Fibroblast of the aortic adventitia (primary cell): Measurements from ENCODE around the gene KCNT1. TPM values are rescaled to one million over a fixed set of nuclear protein-coding genes. Genes with fewer than 3 reads are reported as not detected.

Experiments
- DNase-seq: peaks from one replicate; pipeline ENCODE4 v3.0.0-alpha.2; 2010; ENCODE audit warnings: low read depth
- H3K4me3 ChIP-seq: 2 replicates; pipeline ENCODE4 v1.5.1; 2011; ENCODE audit warnings: low read depth, mild to moderate bottlenecking, control low read depth, low read length, moderate library complexity
- total RNA-seq: library from RNA; depleted of rRNA; stranded (reverse); fragments of >200 nt; gene quantifications from 2 replicates; pipeline ENCODE4 v1.2.3, GENCODE V29; 2012; ENCODE audit warnings: low replicate concordance
- TF ChIP-seq, protein P1 (sequence below): IDR thresholded peaks from 2 replicates; pipeline ENCODE4 v1.5.1; 2011; ENCODE audit warnings: mild to moderate bottlenecking, low read length, control low read depth, inconsistent platforms; ENCODE audit not compliant: insufficient read depth

The KCNT1 gene
- total RNA-seq, 1 donor, result not detected

DNA sequence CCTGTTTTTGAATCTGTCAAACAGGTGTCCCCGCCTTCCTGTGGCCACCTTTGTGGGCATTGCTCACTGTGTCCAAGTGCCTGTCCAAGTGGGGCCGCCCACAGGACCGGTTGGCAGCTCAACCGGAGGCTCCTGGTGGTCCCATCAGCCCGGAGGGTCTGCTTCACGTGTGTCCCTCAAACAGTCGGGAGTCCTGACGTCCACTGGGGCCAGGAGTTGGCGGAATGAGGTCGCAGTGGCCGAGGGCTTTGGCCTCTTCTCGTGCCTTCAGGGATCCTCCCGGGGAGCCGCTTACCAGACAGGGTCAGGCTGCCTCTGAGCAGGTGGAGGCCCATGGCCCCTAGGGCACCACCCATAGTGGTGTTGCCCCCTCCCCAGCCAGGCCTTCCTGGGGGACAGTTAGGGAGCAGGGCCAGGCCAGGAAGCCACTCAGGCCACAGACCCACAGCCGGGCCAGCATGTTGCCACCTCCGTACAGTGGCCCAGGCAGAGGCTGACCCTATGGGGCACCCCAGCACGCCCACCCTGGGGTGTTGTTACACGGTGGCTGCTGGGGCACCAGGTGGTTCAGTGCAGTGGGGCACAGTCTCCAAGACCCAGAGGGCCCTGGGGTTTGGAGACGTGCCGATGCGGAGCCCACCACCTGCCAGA is 69.5 kb downstream of the KCNT1 start:
- DNase-seq, result no peak
- H3K4me3 ChIP-seq, result no peak overlapping the region
- TF ChIP-seq, protein P1, sequence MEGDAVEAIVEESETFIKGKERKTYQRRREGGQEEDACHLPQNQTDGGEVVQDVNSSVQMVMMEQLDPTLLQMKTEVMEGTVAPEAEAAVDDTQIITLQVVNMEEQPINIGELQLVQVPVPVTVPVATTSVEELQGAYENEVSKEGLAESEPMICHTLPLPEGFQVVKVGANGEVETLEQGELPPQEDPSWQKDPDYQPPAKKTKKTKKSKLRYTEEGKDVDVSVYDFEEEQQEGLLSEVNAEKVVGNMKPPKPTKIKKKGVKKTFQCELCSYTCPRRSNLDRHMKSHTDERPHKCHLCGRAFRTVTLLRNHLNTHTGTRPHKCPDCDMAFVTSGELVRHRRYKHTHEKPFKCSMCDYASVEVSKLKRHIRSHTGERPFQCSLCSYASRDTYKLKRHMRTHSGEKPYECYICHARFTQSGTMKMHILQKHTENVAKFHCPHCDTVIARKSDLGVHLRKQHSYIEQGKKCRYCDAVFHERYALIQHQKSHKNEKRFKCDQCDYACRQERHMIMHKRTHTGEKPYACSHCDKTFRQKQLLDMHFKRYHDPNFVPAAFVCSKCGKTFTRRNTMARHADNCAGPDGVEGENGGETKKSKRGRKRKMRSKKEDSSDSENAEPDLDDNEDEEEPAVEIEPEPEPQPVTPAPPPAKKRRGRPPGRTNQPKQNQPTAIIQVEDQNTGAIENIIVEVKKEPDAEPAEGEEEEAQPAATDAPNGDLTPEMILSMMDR, result no peak

DNA sequence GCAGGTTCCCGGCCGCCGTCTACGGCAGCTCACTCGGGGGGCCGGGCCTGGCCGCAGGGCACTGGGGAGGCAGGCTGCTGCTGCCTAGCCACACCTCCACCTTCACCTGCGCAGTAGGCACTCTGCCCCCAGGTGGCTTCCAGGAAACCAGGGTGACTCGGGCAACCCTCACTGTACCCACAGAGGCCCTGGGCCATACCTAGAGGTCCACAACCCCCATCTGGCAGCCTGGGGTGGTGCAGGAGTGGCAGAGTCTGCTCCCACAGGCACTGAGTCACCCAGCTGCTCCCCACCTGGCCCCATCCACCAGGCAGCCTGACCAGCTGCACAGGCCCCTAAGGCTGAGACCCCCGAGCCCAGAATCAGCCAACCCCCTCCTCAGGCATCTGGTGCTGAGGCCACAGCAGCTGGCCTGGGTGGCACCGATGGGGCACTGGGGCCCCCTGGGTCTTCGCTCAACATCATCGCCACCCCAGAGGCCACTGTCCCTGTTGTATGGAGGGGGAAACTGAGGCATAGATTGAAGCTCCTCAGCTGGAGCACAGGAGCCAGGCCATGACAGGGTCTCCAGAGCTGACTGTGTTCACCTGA is 70.2 kb downstream of the KCNT1 start:
- TF ChIP-seq, protein P1, result no peak
- no peak for DNase-seq
- no peak overlapping the region for H3K4me3 ChIP-seq

DNA sequence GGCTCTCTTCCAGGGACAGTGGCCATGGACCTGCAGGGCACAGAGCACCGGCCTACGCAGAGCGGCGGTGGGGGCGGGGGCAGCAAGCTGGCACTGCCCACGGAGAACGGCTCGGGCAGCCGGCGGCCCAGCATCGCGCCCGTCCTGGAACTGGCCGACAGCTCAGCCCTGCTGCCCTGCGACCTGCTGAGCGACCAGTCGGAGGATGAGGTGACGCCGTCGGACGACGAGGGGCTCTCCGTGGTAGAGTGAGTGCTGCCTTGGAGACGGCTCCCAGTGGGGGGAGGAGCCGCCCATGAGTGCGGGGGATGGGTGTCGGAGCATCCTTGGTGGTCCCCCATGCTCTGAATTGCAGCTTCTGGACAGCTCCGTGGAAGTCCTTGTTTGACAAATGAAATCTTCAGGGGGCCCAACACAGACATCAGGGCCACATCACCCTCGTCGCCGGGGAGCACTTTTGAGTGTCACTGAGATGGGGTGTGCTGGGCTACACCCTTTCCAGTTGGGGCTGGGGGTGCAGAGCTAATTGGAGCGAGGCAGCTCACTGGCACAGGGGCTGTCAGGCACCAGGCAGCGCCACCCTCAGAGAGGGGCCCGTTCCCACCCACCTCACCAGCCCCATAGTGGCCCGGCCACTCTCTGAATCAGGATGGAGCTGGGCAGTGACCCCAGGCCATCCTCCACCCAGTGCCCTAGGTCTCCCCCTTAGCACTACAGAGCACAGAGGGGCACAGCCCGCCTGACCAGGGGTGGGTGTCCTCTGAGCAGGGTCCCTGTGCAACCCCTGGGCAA is 70.9 kb downstream of the KCNT1 start:
- DNase-seq, result no peak
- H3K4me3 ChIP-seq, result no peak overlapping the region
- TF ChIP-seq, protein P1, result no peak

DNA sequence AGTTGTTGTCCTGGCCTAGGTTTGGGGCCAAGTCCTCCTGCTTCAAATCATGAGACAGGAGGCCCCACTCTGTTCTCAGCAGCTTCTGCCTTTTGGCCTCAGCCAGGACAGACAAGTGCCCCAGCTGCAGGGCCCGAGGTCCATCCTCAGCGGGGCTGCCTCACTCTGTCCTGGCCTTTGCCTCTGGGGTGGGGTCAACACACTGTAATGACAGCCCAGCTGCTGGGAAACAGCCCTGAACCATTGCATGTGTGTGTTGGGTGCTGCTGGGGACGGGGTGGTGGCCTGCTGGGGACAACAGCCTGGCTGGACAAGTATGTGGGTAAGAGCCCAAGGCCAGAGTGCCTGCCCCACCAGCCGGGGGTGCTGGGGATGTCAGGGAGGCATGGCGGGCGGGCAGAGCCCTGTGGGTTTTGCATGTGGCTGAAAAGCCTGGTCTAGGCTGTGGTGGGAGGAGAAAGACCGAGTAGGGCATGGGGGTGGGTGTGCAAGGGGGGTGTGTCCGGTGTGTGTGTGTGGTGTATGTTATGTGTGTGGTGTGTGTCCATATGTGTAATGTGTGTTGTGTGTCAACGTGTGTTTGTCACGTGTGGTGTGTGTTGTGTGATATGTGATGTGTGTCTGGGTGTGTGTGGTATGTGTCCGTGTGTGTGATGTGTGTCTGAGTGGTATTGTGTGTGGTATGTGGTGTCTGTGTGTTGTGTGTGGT is 71.7 kb downstream of the KCNT1 start:
- DNase-seq, result no peak
- TF ChIP-seq, protein P1, result no peak
- no peak overlapping the region for H3K4me3 ChIP-seq

DNA sequence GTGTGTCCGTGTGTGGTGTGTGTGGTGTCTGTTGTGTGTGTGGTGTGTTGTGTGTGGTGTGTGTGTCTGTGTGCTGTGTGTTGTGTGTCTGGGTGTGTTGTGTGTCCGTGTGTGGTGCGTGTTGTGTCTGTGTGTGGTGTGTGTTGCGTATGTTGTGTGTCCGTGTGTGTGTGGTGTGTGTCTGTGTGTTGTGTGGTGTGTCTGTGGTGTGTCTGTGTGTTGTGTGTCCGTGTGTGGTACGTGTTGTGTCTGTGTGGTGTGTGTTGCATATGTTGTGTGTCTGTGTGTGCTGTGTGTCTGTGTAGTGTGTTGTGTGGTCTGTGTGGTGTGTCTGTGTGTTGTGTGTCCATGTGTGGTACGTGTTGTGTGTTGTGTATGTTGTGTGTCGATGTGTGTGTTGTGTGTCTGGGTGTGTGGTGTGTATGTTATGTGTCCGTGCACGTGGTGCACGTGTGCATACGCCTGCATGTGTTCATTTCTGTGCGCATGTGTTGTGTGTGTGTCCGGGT is 72.3 kb downstream of the KCNT1 start:
- TF ChIP-seq, protein P1, result no peak
- no peak for DNase-seq
- no peak overlapping the region for H3K4me3 ChIP-seq

DNA sequence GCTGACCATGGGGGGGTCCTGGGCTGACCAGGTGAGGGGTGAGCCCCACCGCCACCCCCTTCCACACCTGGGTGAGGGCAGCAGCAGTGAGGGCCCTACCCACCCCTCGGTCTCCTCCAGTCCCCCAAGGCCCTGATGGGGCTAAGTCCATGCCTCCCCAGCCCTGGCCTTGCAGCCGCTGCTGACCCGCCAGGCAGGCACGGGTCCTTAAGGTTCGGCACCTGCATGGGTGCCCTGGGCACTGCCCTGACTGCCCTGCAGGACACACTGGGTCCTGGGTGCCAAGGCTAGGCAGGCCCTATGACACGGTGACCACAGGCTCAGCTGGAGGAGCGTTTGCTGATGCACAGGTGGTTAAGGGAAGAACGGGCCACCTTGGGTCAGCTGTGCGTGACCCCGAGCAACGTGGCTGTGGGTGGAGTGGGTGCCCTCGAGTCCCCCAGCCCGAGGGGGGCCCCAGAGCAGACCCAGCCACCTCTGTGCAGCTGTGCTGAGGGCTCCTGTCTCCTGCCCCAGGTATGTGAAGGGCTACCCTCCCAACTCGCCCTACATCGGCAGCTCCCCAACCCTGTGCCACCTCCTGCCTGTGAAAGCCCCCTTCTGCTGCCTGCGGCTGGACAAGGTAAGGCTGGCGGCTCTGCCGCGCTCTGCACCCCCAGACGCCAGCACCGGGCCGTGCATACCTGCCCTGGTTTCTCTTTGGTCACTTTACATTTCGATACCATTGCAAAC is 73.0 kb downstream of the KCNT1 start:
- no peak overlapping the region for H3K4me3 ChIP-seq
- no peak for DNase-seq
- TF ChIP-seq, protein P1, result no peak
